ENCODE data around the gene TP53AIP1.
"Not testable (repeated sequence)": the region's sequence is repeated elsewhere in the genome, so short reads cannot be mapped to it uniquely, and the experiment has no call there.

The TP53AIP1 gene

DNA sequence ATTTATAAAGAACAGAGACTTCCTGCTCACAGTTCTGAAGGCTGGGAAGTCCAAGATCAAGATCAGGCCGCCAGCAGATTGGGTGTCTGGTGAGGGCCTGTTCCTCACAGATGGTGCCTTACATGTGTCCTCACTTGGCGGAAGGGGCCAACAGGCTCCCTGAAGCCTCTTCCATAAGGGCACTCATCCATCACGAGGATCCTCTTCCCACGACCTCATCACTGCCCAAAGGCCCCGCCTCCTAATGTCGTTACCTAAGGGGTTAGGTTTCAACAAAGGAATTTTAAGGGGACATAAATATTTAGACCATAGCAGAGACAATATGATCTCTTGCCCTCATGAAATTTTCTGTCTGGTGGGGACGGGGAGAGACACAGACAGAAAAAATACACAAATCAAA is 18.6 kb downstream of the TP53AIP1 start:
- no peak for DNase-seq

DNA sequence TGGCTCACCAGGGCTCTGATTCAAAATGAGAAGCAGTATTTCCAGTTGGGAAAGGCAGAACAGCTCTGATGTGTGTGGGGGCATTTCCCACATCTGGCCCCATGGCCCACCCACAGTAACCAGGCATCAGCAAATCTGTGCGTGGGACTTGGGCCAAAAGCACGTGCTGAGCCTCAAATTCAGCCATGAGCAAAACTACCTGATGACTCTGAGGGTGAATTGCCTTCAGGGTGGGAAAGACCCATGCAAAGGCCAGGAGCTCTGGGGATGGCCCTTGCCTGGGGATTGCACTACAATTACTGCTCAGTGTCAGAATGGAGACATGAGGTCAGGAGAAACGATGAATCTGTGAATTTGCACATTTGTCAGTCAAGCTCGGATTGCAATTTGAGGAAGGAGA is 20.9 kb downstream of the TP53AIP1 start:
- DNase-seq = no peak

DNA sequence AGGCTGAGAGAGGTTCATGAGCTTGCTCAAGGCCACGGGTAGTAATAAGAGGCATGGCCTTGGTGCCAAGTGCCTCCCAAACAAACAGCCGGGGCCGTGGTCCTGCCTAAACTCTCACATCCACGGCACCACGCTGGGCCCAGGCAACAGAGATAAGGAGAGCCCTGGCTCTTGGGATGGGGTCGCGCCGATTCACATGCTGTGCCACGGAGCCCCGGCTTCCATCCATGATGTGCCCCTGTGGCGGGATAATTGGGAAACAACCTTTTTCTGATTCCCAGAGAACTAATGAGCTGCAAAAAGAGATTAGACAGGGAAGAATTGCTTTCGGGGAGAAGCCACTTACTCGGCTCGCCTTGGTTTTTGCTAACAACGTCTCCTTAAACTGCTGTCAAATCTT is 22.0 kb downstream of the TP53AIP1 start:
- DNase-seq = no peak

DNA sequence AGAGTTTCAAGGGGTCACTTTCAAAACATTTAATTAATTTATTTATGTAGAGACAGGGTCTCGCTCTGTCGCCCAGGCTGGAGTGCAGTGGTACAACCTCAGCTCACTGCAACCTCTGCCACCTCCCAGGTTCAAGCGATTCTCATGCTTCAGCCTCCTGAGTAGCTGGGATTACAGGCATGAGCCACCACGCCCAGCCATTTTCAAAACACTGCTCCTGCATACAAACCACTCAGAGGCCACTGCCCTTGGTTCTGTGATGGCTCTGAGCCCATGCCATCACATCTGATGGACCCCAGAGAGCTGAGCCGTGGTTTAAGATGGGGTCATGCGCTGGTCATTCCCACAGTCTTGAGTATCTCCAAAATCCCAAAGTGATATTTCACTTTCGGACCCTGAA is 23.0 kb downstream of the TP53AIP1 start:
- DNase-seq = not testable (repeated sequence)

DNA sequence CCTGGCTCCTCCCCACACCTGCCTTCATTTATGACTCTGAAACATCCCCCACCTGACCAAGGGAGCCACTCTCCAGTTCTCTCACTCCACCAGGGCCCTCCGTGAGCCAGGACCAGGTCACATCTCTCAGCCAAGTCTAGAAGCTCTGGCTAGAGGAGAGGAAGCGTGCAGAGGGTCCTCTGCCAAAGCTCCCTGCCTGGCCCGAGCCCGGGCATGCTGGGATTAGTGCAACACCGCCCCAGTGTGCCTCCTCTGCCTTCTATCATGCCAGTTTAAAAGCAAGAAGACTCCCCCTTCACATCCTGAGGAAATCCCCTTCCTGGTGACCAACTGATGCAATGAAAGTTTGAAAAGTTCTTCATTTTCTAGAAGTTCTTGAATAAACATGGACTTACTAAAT is 23.5 kb downstream of the TP53AIP1 start:
- no peak for DNase-seq

DNA sequence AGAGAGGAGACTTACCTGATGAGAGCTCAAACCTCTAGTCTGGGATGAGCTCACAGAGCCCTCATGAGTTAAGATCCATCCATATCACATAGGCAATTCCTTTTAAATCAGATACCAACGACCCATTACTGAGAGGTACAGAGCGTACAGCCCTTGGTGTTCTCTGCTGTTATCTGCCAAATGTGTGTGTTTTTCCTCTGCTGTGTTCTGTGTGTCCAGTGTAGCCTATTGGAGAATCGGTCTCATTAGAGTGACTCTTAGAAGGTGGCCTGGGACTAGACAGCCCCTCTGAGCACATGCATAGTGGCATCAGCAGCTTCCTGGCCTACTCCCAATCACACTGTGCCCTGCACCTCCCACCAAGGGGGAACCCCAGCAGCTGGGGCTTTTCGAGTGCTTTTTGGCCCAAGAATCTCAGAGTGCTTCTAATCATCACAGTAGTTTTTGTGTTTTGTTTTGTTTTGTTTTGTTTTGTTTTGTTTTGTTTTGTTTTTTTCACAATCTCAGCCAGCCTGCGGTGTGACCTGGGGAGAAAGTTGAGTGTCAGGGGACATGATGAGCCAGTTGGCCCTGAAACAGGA is 25.4 kb downstream of the TP53AIP1 start:
- DNase-seq = no peak

DNA sequence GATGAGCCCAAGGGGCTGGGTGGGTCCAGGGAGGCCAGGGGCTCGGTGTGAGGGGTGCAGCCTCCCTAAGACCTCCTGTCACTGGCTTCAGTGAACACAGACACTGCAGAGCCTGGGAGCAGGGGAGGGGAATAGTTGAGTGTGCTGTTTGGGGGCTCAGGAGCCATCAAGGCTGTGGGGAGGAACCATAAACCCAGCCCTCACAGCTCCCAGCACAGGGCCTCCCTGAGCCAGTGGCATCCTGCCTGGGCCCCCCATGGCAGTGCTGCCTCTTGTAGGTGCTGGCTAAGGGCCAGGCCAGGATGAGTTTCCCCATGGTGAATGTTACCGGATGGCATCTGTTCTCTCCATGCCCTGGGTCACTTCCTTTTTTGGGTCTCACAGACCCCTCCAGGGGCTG is 26.0 kb downstream of the TP53AIP1 start:
- no peak for DNase-seq

DNA sequence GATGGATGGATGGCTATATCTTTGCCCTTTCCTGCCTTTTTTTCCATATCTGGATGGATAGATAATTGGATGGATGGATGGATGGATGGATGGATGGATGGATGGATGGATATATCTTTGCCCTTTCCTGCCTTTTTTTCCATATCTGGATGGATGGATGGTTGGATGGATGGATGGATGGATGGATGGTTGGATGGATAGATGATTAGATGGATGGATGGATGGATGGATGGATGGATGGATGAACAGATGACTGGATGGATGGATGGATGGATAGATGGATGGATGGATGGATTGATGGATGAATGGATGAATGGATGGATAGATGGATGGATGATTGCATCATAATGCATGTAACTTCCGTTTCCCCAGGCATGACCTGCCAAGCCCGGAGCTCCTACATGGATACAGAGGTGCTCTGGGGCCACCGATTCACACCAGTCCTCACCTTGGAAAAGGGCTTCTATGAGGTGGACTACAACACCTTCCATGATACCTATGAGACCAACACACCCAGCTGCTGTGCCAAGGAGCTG is 26.6 kb downstream of the TP53AIP1 start:
- DNase-seq = no peak

DNA sequence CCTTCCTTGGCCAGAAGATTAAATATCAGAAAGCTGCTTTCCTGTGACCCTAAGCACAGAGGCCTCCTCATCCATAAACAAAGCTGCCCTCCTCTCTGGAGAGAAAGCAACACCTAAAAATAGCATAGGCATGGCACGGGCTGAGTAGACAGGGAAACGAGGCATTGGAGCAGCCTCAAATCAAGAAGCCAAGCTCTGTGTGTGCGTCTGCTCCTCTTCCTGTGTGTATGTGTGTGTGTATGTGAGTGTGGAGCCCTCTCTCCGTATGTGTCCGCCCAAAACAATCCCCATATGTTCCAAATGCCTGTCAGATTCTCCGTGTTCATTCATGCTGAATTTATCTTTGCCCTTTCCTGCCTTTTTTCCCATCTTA is 27.5 kb downstream of the TP53AIP1 start:
- no peak for DNase-seq

DNA sequence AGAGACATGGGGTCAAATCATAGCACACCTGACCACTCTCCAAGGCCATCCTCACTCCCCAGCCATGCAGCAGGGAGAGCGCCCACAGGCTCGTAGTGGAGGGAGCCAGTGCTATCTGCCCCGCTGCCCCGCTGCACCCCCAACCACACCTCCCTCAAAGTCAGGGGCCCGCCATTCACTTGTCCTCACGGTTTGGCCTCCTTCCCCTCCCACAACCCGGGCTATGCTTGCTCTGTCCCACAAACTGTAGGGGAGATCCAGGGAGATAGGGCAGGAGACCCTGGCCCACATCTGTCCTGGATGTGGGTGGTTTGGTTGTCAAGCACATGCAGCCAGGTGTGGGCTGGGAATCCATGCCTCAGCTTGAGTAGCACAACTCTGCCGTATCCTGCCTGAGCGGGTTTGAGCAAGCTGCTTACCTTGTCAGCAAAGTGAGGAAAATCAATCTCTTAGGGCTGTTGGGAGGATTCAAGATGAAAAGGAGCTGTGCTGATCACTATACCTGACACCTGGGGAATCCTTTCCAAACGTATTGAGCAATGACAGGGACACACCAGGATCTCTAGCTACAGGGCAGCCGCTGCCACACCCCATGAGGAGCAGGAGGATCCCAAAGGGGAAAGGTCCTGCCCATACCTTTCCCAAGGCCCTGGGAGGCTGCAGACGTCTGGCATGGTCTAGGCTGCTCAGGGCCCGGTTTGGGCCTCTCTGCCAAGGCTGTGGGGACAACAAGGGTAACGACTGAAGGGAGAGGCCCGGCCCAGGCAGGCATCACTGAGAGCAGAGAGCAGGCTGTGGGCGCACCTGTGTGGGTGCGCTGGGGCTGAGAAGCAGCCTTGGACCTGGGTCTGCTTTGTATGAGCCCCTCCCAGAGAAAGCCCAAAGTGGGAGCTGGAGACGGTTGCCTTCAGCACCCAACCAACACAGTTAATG is 28.2 kb downstream of the TP53AIP1 start:
- no peak for DNase-seq

DNA sequence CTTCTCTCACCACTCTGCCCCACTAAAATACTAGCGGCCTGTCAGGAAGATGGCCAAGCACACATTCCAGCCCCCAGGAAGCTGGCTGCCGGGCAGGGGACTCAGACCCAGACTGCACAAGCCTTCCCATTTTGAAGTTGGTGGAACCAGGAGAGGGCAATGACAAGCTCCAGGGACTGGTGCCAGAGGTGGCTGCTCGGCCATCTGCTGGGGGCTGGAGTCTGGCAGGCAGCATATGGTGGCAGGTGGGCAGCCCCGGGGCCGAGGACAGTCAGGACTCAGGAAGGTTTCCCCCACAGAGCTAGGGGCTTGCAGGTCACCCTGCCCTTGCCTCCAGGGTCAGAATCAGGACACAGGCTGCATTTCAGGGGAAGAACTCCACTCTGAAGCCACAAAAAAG is 28.9 kb downstream of the TP53AIP1 start:
- no peak for DNase-seq

DNA sequence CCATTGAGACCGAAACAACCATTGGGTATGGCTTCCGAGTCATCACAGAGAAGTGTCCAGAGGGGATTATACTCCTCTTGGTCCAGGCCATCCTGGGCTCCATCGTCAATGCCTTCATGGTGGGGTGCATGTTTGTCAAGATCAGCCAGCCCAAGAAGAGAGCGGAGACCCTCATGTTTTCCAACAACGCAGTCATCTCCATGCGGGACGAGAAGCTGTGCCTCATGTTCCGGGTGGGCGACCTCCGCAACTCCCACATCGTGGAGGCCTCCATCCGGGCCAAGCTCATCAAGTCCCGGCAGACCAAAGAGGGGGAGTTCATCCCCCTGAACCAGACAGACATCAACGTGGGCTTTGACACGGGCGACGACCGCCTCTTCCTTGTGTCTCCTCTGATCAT is 31.0 kb downstream of the TP53AIP1 start:
- DNase-seq = no peak

DNA sequence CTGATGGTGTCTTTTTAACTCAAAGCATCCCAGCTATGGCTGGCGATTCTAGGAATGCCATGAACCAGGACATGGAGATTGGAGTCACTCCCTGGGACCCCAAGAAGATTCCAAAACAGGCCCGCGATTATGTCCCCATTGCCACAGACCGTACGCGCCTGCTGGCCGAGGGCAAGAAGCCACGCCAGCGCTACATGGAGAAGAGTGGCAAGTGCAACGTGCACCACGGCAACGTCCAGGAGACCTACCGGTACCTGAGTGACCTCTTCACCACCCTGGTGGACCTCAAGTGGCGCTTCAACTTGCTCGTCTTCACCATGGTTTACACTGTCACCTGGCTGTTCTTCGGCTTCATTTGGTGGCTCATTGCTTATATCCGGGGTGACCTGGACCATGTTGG is 31.4 kb downstream of the TP53AIP1 start:
- DNase-seq = no peak

DNA sequence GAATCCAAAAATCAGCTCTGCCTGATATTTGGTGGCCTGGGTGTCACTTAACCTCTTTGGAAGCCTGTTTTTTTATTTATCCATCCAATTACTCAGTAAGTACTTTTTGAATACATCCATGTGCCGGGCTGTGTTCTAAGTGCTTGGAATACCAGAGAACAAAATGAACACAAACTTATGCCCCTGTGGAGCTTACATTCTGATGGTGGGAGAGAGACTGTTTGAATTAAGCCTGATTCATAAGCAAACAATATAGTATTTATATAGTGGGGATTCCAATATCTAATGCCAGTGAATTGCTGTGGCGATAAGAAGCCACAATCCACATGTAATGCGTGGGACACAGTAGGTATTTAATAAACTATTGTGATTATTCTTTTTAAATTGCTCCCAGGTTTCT is 32.1 kb downstream of the TP53AIP1 start:
- DNase-seq = no peak

DNA sequence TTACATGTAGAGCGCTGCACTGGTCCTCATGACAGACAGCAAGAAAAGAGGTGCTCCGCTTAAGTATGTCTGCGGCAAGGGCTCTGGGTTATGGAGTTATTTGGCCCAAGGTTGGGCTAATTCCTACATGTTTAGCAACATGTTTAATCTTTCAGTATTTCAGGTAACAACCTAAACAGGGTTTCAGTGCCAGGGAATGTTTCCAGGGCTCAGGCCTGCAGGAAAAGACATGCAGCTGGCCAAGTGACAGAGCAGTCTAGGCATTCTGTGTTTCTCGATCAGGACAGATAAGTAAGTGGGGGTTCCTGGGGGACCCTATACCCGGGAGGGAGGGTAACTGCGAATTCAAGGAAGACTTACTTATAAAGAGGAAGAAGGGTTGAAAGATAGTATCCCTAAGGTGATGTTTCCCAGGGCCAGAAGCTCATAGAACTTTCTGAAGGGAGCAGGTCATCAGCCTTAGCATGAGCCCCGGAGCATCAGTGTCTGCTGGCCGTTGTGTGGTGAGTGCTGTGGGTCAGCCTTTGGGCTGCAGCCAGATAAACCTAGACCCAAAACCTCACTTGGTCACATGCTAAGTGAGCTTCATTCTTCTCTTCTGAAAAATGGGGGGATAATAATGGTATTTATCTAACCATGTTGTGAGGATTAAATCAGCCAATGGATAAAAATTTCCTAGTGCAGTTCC is 33.1 kb downstream of the TP53AIP1 start:
- DNase-seq = no peak

DNA sequence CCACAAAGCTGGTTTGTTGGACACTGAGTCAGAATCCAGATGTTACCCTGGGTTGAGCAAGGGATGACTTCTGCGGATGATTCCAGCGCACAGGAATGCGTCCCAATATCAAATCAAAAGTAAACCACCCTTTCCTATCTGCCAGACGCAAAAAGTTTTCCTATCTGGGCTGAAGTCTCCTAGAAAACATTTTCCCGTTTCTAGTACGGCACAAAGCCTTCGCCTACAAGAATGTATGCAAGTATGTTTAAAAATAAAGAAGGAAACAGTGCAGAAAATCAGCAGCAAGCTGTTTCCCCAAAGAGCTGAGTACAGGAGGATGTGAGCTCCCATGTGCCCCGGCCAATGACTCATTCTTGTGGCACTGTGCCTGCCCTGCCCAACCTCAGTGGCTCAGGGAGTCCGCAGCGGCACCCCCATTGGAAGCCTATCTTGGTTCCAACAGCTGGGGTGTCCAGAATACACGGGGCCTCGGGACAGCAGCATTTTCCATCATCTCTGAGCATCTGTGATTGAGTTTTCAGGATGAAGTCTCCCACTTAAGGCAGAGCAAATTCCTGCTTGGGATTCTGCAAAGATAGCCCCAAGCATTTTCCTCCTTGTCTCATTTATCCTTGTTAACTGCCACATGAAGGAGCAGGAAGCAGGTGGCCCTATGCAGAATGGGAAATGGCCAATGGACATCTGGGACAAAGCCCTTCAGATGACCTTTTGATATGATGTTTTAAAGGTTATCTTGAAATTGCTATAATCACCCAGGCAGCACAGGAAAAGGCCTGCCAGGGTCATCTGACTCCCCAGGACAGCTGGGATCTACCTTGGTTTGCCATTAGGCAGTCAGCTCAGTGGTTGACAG is 34.1 kb downstream of the TP53AIP1 start:
- peak; percentile 18 for DNase-seq

DNA sequence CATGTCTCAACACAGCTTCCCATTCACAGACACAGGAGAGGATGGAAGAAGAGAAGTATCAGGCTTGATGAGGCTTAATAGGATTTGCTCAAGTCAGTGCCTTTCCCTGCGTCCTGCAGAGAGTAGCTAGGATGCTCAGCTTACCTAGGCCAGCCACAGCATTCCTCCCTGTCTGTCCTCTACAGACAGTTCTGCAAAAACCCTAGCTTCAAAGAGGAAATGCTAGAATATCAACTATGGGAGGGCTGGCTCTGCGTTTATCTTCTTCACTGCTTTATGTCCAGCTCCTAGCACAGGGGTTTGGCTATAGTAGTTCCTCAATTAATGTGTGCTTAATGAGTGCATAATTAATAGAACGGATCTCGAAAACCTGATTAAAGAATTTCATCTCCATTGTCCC is 35.1 kb downstream of the TP53AIP1 start:
- no peak for DNase-seq

DNA sequence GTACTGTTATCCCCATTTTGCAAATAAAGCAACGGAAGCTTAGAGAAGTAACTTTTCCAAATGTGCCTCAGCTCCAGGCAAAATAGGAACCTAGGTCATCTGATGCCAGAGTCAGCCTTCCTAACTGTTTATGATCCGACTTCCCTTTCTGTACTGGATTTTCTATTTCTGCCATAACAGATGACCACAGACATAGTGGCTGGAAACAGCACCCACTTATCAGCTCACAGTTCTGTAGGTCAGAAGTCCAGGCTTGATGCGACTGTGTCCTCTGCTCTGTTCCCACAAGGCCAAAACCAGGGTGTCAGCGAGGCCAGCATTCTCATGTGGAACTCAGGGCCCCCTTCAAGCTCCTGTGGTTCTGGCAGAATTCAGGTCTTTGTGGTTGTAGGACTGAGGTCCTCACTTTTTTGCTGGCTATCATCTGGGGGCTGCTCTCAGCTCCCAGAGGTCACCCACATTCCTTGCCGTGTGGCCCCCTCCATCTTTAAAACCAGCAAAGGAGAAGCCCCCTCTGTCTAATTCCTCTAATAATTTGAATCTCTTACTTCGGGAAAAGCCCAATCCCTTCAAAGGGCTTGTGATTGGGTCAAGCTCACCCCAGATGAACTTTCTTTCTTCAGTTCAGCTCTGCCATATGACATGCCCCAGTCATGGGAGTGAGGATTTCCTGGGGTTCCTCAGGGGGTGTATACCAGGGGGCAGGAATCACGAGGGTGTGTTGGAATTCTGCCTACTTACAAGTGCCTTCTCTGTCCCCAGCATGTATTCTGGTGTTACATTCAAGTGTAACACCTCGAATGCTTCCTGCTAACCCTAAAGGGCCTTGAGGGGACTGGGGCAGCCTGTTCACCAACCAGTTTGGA is 36.3 kb downstream of the TP53AIP1 start:
- DNase-seq = no peak

DNA sequence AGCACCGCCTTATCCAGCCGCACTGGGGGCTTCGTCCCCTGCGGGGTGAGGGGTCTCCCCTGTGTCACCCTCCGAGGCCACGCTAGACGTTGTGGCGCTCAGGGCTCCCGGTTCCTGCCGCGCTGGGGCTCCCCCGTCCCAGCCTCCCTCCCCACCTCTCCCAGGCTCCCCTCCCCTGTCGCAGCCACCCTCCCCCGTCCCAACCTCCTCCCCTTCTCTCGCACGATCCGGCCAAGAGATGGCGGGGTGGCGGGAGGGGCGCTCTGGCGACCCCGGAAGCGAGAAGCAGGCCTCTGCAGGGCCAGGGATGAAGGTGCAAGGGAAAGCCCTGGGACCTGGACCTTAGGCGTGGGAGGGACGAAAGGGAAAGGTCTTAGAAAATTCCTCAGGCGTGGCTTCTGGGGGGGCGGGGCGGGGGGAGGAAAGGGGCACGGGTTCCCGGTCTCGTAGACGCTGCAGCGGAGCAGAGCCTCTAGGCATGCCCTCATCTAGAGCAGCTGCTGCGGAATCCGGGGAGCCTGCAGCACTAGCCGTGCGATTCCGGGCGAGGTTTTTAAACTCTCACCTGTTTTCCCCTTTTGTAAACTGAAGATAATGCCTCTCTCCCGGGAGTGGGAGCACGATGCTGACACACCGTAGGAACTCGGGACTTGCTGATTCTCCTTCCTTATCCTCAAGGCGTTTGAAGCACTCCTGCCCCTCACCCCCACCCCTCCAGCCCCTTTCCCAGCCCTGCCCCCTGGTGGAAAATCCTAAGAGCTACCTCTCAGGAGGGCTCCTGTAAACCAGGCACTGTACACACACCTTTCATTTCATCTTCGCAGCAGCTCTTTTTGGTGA is 37.1 kb downstream of the TP53AIP1 start:
- peak; percentile 59 for DNase-seq

DNA sequence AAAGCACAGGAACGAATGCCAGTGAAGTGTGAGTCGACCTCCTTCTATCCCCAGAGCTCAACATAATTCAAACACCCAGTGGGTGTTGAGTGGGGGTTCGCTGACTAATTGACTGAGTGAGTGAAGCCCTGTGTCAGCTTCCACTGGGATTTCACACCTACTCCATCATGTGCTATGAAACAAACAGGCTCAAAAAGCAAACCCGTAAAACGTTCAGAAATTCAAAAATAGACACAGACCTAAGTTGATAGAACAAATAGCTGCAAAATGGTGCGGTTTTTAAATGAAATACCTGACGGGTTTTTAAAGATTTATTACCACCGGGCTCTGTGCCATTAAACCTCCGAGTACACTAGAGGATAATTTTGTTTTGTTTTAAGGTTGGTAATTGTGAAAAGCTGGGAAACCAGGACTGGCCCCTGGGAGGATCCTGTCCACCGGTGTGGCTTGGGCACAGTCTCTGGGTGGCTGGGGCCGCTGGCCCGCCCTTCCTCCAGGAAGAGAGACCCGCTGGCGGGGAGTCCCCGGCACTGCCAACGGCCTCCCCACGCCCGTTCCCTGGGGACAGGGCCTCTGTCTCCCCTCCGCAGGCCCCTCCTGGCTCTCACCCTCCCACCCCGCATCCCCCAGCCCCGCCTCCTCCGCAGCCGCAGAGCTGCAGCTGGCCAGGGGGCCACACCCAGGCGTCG is 37.9 kb downstream of the TP53AIP1 start:
- no peak for DNase-seq

All from stimulated activated CD4-positive, alpha-beta T cell treated with anti-CD3 and anti-CD28 coated beads, Interleukin-15, amount 100 ng/mL, for 24 hours (primary cell).